HG03139 (cell line): ENCODE data around the gene UNC80.

ENCODE experiments used
- ATAC-seq: cut with Tn5 transposase; IDR thresholded peaks from one replicate; pipeline ENCODE4 v1.9.1; 2021; ENCODE audit not compliant: unreplicated experiment

Gene UNC80

DNA sequence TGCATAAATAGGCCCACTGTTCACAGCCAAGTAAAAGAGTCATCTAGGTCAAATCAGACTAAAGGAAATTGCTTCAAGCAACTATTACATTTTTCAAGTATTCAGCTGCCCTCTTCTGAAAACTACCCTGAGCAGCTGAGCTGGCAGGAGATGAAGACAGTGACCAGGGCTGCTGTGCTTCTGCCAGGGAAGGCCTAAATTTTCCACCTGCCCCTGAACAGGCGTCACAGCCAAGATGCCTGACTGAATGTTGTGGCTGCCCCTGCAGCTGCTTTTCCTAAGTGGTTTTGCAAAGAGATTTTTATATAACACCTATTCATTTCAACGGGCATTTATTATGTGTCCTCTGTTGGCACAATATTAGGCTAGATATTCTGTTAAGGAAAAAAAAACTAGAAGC is 134.1 kb downstream of the UNC80 start:
- ATAC-seq: no peak

DNA sequence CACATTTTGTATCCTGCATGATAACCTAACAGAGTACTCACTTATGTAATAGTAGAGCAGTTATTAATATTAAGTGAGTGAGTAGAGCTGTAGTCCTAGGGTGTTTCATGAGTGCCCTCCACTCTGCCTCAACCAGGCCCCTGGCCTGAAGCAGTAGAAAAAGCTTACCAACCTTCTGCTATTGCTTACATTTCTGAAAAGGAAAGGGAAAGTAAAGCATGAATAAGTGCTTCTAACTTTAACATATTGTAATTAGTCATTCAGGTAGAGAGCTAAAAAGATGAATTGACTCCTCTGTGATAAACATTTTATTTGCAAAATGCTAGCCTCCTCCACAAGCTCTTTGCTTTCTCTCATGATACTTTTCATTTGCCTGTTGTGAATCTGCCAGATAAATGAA is 136.1 kb downstream of the UNC80 start:
- ATAC-seq: no peak

DNA sequence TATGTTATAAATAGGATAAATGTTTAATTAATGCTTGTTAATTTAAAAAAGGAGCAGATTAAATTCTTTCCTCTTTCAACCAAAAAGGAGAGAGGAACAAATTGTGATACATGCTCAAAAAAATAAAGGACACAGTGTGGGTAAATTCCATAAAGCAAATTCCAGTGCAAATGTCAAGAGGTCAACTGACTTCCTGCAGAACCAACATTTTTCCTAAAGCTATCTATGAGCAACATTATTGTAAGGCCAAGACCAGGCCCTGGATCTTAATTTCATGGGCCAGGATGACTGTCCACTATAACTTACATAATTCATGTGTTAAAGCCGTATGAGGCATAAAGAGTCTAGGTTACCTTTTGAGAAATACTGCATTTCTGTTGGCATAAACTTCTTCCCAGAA is 136.9 kb downstream of the UNC80 start:
- no peak for ATAC-seq

DNA sequence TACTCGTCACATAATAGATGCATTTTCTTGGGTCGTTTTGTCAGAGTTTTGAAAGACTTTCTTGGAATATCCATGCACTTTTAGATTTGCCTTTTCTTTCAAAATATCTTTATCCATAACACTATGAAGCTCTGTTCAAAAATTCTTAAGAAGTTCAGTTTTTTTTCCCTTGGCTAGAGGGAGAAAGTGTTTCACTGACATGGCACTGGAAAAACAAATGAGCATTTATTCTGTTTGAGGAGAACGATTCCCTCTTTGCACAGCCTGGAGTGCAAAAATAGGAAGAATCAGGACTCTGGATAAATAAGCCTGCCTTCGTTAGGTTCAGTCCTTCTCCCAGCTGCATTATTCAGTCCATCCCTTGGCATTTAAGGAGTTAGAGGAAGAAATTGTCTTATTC is 139.9 kb downstream of the UNC80 start:
- no peak for ATAC-seq

DNA sequence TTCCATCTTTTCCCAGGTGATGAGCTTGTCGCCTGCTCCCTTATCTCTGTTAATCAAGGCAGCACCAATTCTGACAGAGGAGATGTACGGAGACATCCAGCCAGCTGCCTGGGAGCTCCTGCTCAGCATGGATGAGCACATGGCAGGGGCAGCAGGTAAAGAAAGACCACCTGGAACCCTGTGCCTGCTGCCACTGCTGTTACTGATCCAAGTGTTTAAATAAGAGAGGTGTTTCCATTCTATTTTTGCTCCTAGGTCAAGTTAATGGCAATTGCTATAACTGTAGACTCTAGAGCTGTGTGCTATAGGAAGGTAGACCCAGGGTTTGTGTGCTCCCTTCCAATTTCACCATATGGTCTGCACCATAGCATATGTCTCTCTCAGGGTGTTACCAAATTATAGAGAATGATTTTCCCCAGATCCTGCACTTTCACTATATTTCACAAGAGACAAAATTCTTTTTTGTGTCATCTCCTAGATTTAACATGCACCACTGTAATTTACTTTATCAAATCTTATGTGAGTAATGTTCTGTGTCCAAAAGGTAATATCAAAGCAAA is 142.2 kb downstream of the UNC80 start:
- no peak for ATAC-seq

DNA sequence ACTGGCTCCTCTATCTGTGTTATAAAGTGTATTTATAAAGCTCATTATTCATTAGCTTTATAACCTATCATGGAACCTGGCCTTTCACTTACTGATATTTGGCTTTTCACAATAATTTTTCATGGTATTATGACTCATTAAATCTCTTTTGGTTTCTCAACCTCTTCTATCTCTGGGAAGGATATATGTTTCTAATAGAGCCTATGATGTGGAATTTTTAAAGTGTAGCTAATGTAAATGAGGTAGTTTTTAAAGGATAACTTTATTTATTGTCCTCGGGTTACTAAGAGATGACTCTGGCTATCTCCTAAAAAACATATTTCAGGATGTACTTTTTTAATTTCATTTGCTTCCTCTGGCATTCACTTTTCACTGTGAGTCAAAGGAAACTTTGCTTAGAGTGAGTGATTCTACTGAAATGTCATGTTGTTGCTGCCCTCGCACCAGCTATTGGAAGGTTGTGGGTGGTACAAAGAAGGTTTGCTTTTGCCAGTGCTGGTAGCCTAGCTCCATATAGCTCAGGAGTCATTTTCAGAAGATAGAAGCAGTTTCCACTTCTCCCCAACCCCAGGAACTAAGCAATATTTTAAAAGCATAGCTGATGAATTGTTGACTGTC is 145.6 kb downstream of the UNC80 start:
- no peak for ATAC-seq

DNA sequence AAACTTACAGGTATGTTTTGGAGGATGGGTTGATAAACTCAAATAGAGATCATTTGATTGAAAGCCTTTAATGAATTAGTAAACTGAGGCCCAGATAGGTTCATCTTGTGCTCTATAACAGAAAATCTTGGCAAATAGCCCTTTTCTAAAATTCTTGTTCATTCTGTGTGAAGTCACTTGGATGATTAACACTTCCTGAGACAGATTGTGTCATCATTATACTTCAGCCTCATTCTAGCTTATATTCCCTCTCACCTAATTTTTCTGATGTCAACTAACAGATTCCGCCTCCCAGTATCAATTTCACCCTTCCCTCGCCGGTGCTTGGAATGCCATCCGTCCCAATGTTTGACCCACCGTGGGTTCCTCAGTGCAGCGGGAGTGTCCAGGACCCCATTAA is 146.6 kb downstream of the UNC80 start:
- ATAC-seq: no peak

DNA sequence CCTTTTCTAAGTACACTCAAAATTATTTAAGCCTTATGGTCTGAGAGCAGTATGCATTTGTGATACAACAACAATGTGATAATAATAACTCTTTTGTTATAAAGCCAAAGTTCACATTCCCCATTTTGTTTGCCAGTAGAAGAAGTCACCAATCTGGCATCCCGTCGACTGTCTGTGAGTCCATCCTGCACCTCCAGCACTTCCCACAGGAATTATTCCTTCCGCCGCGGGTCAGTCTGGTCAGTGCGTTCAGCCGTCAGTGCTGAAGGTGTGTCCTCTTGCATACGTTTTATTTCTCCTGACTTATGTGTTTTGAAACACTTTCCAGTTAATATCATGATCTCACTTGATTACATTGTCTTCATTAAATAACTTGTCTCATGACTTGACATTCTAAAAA is 150.5 kb downstream of the UNC80 start:
- no peak for ATAC-seq

DNA sequence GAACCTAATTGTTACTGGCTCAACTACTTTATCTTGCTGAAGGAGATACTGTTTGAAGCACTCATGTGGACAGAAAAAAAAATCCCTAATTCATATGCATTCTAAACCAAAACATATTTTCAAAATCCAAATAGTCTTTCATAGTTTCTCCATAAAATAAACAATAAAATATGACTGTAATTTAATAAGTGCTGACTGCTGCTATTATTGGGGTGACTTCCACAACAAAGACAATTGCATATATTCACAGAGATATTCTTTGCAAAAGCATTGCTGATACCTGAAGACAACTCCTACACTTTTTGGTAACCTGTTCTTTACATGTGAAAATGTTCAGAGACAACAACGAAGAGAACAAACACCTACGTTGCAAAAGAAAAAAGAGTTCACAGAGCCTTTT is 157.7 kb downstream of the UNC80 start:
- ATAC-seq: no peak

DNA sequence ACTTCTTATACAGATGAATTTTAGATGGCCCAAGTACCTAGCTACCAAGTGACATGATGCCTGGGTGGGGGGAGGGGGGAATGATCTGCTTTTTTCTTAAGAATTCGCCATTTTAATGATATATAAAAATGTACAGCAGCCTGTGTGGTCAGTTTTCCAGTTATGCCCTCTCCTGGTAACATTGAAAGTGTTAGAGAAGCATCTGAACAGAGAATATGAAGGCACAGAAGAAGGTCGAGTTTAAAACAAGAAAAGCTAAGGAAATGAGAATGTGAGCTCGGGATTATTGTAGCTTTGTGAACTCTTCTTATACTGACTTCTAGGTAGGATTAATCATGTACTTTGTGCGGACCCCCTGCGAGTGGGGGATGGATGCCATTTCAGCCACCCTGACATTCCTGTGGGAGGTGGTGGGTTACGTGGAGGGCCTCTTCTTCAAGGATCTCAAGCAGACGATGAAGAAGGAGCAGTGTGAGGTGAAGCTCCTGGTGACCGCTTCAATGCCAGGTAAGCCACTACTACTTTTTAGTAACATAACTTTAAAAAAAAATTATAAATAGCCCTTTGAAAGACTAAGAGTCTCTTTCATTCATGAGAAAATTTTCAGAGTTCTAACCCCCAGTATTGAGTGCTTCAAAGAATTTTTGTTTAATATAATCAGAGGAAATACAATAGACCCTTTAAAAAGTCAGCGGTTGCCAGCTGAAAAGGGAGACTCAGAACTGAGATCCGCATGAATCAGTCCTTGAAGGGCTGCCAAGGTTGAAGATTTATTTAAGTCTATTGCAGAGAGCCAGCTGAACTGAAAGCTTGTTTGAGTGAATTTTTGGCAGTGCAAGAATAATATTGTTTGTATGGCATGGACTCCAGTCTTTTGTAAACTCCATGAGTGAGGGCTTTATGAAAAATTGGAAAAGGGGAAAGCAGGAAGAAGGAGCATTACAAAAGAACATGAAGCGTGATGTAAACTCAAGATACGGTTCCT is 162.2 kb downstream of the UNC80 start:
- no peak for ATAC-seq

DNA sequence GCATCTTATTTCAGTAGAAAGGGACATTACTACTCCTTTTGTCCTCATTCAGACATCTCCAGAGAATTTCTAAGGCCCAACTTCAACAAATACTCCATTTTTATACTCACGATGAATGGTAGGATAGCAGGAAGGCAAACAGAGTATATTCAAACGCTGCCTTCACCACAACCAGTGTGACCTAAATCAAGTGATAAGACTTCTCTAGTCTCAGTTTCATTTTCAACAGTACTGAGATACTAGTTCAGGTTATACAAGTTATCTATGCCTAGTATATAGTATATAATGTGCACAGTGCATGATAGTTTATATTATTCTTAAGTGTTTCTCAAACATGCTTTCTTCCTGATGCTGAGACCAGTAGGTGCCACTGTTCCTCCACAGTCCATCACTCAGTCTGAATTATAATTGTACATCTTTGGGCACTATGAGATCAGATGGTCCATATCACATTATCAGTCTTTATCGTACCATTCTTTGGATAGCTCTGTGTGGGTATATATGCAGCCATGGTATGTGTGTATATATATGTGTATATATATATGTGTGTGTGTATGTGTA is 164.6 kb downstream of the UNC80 start:
- ATAC-seq: no peak

DNA sequence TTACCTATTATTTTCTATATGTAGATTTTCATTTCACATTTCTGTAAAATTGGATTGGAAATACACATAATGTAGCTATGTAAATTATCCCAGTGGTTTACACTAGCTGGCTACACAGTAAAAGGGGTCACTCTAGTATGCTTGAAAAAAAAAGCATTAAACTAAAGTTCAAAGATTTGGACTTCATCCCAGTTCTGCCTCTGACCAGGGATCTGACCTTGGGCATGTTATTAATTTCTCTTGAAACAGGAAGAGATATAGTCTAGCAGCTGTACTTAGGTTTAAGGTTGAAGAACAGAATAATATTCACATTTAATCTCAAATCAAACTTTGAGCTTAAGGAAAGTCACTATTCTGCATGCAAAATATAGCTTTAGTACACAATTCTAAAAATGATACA is 166.3 kb downstream of the UNC80 start:
- no peak for ATAC-seq

DNA sequence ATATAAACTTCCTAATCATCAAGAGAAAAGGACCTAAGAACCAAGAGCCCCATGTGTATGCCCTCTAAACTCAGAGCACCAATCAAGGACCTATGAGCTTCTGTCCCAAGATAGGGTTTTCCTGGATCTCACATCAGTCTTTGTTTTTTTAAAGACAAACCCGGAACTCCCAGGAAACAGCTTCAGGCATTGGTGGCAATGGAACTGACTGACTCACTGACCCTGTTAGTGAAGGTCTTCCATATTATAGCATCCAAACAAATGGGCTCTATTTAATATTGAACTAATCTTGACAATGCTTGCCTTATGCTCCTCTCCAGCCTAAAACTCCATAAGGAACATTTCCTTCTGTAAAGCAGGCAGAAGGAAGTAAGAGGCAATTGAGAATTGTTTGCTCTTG is 167.3 kb downstream of the UNC80 start:
- ATAC-seq: no peak

DNA sequence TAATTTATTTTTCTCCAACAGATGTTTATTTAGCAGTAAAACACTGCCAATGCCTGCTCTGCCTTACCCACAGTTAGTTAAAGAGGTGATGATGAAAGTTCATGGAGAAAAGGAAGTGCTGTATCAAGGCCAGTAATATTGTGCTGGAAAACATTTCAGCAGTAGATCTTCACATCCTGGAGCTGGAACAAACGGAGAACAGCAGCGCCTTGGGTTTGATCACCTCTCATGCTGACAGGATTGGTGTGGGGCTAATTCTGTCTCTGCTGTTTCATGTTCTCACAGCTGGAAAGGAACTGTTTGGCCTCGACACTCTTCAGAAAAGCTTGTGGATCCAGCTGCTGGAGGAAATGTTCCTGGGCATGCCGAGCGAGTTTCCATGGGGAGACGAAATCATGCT is 169.3 kb downstream of the UNC80 start:
- ATAC-seq: no peak

DNA sequence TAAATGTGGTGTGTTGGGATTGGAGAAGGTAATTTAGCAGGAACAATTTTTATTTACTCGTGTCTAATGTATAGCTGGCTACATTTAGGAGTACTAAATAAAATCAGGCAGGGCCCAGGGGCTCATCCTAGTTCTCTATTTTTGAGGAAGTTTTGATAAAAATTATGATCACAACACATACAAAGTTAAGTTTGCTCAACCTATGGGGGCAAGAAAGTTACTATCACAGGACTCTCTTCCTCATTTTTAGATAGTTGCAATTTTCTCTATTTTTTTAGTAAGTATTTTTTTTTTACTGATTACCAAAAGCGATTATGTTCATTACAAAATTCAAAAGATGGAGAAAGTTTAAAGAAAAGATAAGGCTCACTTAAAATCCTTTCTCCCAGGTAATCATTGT is 170.8 kb downstream of the UNC80 start:
- ATAC-seq: no peak

DNA sequence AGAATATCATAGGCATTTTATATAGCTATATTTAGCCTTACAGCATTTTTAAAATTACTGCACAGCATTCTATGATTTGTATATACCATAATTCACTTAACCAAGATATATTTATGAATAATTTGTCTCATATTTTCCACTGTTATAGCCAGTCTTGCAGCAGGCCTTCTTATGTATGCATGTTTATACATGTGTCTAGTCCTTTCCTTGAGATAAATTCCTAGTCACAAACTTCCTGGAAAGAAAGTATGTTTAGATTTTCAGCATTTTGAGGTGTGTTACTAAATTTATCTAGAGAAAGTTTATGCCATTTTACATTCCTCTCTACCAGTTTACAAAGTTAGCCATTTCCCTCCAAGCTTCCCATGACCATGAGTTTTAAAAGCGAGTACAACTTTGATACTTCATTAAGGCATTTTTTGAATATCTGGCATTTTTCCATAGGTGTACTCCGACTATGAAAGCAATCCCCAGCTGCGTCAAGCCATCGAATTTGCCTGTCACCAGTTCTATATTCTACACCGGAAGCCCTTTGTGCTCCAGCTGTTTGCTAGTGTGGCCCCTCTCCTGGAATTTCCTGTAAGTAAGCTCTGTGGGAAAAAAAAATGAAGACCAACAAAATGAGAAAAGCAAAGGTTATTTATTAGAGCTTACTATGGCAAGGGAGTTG is 171.4 kb downstream of the UNC80 start:
- ATAC-seq: no peak

DNA sequence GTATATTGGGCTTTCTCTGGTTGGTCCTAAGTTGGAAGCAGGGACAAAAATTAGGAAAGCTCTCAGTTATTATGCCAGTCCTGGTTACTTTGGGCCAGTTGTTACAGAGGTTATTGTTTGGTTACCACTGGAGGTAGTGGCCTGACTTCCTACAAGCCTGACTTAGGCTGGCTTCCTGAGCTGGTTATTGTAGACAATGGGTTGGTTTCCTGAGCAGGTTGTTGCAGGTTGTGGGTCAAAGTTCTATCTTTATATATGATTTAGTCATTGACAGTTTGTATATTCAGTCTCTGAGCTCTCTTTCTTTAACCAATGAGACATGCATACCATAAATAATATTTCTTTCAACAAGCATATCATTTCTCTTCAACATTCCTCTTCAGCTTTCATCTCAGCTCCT is 172.1 kb downstream of the UNC80 start:
- ATAC-seq: no peak

DNA sequence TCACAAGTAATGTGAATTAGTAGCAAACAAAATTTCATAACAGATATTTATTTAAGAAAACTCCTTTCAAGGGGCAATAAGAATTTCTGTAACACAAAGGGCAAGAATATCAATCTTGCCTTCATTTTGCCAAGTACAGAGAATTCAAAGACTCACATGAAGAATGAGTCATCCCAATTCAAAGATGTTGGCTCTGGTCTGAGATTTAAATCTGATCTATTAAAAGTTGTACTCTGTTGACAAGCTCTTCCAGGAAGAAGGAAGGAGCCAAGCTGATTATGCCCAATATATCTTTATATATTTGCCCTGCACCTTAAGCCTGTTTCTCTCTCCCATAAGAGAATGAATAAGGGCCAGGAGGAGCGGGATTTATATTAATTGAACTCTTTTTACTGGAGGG is 174.9 kb downstream of the UNC80 start:
- ATAC-seq: no peak

DNA sequence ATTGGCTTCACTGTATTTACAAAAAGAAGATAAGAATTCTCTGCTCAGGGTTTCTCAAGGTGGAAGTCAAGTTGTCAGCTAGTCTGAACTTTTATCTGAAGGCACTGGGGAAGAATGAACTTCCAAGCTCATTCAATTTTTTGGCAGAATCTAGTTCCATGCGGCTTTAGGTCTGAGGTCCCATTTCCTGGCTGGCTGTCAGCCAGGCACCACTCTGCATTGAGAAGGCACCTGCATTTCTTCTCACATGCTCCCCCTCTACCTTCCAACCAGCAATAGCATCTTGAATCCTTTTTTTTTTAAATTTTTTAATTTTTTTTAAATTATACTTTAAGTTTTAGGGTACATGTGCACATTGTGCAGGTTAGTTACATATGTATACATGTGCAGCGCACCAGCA is 184.6 kb downstream of the UNC80 start:
- ATAC-seq: no peak

DNA sequence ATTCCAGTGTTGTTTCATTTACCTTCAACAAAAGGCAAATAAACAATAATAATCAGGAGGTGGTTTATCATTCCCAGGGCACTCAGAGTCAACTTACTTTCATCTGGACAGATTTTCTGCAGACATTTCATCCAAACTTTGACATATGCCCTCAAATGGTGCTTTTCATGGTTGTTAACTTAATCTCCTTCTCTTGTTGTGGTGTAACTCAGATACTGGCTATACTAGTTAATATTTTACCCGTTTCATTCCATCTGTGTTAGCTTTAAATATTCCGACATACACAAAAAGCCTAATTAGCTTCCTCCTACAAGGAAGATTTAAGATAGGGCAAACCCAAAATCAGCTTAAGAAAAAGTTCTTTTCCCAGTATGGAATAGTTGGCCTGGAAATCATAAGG is 186.4 kb downstream of the UNC80 start:
- no peak for ATAC-seq

DNA sequence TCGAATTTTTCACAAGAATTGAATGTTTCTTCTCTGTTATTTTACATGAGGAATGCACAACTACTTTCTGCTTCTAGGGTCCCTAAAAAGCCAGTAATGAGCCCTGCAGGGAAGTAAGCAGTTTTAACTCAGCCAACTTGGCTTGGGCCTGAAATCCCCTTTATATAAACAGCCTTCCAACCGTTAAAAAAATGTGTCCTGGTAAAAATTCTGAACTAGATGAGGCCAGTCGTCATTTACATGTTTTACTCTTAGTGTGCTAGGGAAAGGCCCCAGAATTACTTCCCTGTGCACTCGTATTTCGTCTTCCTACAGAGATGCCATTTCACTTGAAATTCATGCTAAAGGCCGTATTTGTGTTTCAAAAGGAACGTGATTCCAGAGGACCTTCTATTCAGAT is 188.4 kb downstream of the UNC80 start:
- no peak for ATAC-seq
